GM11168 (cell line): Measurements from ENCODE around the gene CARS1.
"Not testable (repeated sequence)": the region's sequence is repeated elsewhere in the genome, so short reads cannot be mapped to it uniquely, and the experiment has no call there.

Experiments used
- in situ Hi-C: fragments of 300-500 bp; cut with MboI; formaldehyde crosslinking; loops from one replicate; pipeline ENCODE4 v1.12.0; 2022; ENCODE audit warnings: low sequenced_read_pairs; ENCODE audit not compliant: unreplicated experiment

The CARS1 gene

GRCh38 chr11:3090096-3090901 lies 33.1 kb upstream of the CARS1 start:
- in situ Hi-C loops: no loop called here

GRCh38 chr11:3089236-3090061 lies 32.2 kb upstream of the CARS1 start:
- in situ Hi-C loops: no loop called here

- in situ Hi-C loops: no loop called here
These were observed 31.6 kb upstream of the CARS1 start for GRCh38 chr11:3088806-3089205.

GRCh38 chr11:3087821-3088800 lies 30.9 kb upstream of the CARS1 start:
- in situ Hi-C loops: no loop called here

- in situ Hi-C loops: no loop called here
These were observed 30.1 kb upstream of the CARS1 start for GRCh38 chr11:3087373-3087772.

- in situ Hi-C loops: no loop called here
These were observed 29.5 kb upstream of the CARS1 start for GRCh38 chr11:3086671-3087150.

- in situ Hi-C loops: no loop called here
These were observed 28.9 kb upstream of the CARS1 start for GRCh38 chr11:3086114-3086513.

GRCh38 chr11:3085052-3085451 lies 27.8 kb upstream of the CARS1 start:
- in situ Hi-C loops: no loop called here

- in situ Hi-C loops: no loop called here
These were observed 26.1 kb upstream of the CARS1 start for GRCh38 chr11:3083321-3083720.

- in situ Hi-C loops: no loop called here
These were observed 24.1 kb upstream of the CARS1 start for GRCh38 chr11:3081386-3081751.

GRCh38 chr11:3080733-3081385 lies 23.6 kb upstream of the CARS1 start:
- in situ Hi-C loops: no loop called here

- in situ Hi-C loops: no loop called here
These were observed 22.9 kb upstream of the CARS1 start for GRCh38 chr11:3080104-3080503.

- in situ Hi-C loops: no loop called here
These were observed 20.7 kb upstream of the CARS1 start for GRCh38 chr11:3077846-3078440.

GRCh38 chr11:3077189-3077836 lies 20.1 kb upstream of the CARS1 start:
- in situ Hi-C loops: no loop called here

GRCh38 chr11:3074912-3075589 lies 17.8 kb upstream of the CARS1 start:
- in situ Hi-C loops: no loop called here

- in situ Hi-C loops: no loop called here
These were observed 15.8 kb upstream of the CARS1 start for GRCh38 chr11:3073029-3073435.

GRCh38 chr11:3069425-3069824 lies 12.2 kb upstream of the CARS1 start:
- in situ Hi-C loops: no loop called here

- in situ Hi-C loops: not testable (repeated sequence)
These were observed 9.1 kb upstream of the CARS1 start for GRCh38 chr11:3066308-3066707.
